NCI-H526 treated with DMSO at 0.1 percent for 48 hours (cell line): ENCODE measurements around the gene NTMT2.
"Not testable (repeated sequence)": the region's sequence is repeated elsewhere in the genome, so short reads cannot be mapped to it uniquely, and the experiment has no call there.

Experiments used
- DNase-seq: peaks from one replicate; lab custom pipeline; 2025; lab: John Stamatoyannopoulos, UW

The NTMT2 gene

DNA sequence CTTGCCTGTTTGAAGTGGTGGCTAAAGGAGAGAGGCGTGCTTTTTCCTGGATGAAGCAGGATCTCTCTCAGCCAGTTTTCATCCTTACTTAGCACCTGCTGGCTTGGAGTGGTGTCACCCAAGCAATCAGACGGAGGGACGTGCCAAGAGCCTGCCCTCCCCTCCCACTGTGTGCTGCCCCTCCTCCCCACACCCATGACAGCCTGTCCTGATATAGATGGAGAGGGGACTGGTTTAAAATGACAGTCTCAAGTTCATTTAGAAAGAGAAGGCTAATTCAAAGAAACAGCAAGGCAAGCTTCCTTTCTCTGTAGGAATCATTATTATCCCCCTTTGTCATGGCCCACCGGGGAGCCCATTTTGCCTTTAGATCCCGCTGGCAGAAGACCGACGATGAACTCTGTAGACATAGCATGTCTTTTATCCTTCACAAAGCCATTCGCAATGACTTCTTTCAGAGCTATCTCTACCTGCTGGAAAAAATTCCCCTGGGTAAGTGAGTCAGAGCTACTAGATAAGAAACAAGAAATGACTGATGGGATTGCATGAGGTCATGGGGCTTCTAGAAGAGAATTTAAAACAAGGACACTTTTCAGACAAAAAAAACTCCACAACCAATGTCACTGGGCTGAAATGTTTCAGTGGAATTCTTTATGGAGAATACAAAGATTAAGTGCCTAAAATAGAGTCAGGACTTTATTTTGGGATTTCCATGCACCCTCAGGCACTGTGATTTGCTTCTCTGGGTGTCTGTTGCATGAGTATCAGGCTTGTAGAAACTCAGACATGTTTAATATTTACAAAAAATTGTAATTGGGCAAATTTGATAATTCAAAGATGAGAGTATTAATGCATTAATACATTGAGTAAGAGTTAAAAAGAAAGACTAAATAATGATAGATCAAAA is at the start of gene NTMT2:
TSS of gene NTMT2 (plus strand) at position 190 of the 907 bp plus-strand sequence. CDS start at position 339, 149 bp downstream.
- DNase-seq: peak; percentile 83

DNA sequence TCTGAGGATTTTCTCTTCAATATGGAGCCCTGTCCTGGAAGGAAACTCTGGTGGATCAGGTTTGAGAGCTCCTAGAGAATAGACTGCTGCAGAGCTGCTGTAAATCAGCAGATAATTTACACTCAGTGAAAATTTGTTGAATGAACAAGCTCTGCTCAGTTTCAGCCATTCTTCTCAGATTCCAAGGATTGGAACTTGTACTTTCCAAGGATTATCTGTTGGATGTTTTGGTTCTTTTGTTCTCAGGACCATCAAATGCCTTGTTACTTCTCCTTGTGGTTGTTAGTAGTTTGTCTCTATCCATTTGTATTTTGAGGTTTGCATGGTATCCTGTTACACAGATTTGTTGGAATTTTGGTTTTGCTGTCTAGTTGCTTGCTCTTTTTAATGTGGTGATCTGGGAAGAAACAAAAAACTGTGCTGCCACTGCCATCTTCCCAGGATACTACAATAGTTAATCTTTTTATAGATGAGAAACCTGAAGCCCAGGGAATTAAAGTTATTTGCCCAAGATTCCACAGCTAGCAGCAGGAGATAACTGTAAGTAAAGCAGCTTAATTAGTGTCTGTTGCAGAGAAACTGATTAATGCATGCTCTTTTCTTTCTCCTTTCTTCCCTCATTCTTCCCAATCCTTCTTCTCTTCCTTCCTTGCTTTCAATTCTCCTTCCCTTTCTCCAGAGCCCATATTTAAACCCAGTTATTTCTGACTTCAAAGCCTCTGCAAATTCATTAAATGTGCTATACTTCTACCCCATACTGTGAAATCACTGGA is 49.6 kb upstream of the NTMT2 start:
- DNase-seq: no peak

DNA sequence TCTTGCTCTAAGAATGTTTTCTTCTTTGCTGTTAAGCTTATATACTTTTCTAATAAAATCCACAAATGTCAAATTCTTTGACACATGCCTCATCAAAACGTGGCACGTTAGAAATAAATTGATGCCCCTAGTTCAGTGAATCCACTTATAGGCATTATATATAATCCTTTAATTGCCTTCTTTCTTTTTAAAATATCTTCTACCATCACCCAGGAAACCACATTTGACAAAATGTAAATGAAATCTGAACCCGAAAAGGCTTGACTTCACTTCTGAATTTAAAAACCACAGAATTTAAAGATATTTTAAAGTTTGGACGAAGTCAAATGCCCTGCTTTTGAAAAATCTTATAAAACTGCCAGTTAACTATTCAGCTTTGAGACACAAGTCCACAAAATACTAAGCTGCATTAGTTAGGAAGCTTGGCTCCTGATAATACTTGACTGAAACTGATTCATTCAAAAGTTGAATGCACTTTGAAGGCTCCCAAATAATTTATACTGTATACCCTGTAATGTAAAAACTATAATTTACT is 48.9 kb upstream of the NTMT2 start:
- DNase-seq: no peak

DNA sequence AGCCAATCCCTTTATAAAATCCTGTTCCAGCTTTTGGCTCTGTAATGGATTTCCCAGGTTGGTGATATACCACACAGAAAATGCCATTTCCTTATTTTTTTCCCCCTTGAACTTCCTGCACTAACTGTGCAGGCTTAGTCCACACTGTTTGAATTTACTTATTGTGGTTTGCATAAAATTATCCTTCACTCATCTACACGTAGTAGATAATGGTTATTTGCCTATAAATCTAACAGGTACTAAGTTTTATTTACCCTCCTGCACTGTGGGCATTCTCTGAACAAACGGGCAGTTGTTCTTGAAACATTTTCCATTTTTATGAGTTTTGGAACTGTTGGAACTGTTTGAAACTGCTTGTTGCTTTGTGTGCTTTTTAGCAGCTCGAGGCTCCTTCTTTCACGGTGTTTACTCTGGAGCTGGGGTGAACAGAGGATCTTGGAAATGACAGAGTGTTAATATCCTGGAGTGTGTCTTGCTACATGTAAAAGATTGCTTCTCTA is 48.3 kb upstream of the NTMT2 start:
- peak; percentile 100 for DNase-seq

DNA sequence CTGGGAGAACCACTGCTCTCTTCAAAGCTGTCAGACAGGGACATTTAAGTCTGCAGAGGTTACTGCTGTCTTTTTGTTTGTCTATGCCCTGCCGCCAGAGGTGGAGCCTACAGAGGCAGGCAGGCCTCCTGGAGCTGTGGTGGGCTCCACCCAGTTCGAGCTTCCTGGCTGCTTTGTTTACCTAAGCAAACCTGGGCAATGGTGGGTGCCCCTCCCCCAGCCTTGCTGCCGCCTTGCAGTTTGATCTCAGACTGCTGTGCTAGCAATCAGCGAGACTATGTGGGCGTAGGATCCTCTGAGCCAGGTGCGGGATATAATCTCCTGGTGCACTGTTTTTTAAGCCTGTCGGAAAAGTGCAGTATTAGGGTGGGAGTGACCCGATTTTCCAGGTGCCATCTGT is 32.6 kb upstream of the NTMT2 start:
- DNase-seq: not testable (repeated sequence)

DNA sequence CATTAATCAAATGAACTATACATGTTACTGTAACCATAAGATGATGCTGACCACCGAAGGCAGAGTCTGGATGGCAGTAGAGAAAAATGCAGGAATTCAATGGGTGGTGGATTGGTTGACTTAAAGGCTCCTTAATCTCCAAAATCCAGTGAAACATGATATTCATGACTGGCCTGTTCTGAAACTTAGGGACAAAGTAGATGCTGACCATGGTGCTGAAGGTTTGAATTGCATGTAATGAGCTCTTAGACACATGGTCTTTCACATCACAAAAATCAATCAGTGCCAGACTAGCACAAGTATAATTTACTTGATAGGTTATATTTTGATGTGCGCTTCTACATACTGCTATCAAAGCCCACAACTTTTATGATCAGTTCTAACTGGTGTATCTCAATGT is 30.9 kb upstream of the NTMT2 start:
- DNase-seq: no peak

DNA sequence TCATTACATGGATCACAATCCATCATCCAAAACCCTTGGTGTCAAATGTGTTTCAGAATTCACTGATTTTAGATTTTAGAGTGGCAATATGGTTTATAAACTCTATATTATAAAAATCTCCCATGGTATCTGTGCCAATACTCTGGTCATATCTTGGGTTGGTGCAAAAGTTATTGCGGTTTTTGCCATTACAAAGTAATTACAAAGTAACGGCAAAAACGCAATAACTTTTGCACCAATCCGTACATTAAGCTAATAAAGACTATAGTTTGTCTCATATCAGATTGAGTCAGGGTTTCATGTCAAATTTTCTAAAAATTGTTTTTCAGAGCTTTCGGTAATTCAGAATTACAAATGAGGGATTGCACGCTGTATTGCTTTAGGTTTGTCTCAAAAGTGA is 23.4 kb upstream of the NTMT2 start:
- DNase-seq: no peak

DNA sequence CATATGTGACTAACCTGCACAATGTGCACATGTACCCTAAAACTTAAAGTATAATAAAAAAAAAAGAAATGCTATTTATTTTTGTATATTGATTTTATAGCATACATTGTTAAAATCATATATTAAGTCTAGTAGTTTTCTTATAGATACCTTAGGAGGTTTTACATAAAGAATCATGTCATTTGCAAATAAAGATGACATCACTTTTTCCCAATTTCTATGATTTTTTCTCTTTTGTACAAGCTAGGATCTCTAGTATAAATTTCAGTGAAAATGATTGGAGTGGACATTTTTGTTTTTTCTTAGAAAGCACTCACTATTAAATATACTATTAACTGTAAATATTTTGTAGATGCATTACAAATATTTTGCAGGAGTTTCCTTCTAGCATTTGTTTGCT is 20.5 kb upstream of the NTMT2 start:
- DNase-seq: no peak

DNA sequence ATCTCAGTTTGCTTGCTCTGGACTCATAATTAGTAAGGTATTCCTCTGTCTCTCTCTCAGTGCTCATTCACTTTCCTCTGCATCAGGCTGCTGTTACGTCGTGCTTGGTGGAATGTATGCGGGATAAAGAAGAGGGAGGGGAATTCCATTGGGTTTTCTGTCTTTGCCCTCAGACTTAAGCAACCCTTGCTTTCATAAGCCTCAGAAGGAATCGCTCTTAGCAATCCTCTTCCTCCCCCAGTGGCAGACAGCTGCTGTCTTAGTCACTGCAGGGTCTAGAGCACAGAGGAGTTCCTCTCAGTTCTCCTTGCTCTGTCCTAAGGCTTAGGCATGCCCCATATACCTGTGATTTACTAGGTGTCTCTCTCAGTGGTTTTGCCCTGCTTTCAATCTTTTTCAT is 19.1 kb upstream of the NTMT2 start:
- DNase-seq: no peak

DNA sequence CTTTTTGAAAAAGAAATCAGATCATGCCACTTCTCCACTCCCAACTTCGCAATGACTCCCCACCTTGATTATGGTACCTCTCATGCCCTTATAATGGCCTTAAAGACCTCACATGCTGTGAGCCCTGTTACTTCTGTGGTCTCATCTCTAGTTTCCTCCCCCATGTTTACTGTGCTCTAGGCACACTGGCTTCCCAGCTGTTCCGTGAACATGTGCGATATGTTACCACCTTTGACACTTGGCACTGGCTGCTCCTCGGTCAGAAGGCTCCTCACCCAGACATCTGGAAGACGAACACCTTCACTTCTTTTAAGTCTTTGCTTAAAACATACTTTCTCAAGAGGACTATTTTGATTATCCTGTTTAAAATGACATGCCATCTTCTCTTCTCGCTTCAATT is 14.3 kb upstream of the NTMT2 start:
- no peak for DNase-seq

DNA sequence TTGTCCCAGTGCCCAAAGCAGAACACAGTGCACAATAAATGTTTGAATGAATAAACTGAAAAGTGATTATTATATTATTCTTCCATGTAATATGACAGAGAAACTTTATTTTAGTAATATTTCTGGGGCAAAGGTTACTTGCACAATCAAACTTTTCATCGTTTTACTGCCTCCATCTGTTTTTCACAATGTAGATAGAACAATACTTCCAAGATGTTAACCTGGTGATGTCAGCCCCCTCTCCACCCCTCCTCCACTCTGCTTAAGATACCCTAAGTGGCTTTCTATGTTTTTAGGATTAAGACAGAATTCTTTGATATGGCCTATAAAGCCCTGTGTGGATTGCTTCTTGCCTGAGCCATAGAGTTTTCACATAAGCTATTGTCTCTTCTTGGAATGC is 13.8 kb upstream of the NTMT2 start:
- no peak for DNase-seq

DNA sequence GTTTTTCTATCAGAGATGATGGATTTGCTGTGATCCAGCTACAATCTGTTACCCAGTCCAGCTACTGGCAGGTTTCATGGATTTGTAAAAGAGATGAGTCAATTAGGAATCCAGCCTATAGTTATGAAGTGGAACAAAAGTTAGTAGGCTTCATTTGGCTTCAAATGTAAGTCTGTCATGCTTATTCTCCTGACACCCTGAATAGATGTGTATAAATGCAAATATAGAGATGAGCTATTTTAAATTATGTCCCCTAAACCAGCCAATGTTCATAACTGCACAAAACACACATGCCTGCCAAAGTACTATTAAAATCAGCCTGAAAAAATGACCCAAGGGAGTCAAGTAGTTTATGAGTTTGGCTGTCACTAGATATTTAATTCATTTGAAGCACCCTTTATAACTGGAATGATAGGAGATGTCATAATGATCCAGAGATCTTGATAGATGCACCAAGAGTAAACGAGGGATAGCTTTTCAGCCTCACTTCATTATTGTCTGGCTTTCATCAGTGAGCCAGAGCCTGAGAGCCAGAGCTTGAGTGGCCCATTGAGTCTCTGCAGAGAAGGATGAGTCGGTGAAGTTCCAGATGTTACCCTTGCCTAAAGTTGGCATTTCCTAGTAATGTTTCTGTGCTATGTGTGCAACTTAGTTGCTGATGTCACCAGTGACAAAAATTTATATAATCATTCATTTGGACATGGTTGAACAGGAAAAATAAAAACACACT is 11.8 kb upstream of the NTMT2 start:
- DNase-seq: no peak

DNA sequence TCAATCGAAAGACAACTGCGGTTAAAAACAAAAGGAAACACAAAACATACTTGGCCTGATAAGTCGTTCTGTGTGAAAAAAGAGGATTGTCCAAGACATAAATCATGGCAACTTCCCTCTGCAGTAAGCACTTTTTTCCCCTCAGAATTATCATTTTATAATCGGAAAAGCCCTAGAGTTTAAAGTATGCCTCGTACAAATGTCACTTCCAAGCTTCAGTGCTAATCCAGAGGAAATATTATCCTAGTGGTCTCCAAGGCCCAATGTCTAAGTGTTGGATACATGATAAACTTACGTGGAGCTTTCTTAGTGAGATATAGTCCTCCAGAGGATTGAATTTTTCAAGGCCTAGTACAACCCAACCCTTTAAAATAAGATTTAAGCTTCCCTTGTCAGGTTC is 11.2 kb upstream of the NTMT2 start:
- no peak for DNase-seq

DNA sequence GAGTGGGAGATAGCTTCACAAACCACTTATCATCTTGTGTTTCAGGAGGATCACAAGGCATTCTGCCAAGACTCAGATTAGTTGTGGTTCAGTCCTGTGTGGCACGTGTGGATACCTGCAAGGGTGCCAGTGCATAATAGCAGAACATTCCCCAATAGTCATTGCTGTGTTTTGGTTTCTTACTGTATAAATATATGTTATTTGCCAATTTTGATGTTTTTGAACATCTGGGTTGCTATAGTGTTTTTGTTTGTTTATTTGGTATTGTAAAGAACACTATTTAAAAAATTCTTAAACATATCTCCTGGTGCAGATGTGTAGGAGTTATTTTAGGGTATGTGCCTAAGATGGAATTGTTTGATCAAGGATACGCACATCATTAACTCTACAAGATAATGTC is 5.4 kb upstream of the NTMT2 start:
- DNase-seq: no peak

DNA sequence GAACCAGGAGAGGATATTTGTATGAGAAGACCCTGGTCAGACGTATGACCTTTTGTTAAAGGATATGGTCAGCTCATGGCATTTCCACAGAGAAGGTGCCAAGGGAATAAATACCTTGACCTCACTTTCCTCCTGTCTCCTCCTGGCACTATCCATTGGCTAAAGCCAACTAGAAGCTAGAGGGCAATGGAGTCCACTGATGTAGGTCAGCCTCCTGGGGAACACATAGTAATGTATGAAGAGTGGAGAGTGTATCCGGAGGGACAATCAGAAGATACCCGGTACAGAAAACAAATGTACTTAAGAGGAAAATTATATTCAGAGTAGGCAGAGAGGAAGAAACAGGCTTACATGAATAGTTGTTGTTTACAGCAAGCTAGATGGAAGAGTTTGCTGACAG is 698 bp upstream of the NTMT2 start:
- peak; percentile 52 for DNase-seq

DNA sequence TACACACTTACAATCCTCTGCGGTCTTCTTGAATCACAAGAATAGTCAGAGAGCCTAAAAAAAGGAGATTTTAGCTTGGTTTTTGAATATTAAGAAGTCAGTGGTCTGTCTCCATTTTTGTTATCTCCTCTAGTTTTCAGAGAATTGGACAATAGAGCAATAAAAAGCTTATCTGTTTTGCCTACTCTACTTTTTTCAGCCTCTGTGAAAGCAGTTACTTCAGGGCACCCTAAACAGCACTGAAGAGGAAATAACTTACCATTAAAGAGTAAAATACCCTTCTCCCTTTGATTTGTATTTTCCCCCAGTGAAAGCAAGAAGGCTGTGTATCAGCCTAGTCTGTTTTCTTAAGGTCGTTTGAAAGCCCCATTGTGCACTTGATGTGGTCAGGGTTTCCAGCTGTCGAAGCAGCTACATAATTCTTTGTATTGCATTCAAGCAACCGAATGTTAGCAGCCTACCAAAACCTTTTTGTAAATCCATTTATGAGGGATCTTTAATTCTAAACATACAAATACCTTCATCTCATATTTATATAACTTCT is 1.0 kb downstream of the NTMT2 start:
- DNase-seq: no peak

DNA sequence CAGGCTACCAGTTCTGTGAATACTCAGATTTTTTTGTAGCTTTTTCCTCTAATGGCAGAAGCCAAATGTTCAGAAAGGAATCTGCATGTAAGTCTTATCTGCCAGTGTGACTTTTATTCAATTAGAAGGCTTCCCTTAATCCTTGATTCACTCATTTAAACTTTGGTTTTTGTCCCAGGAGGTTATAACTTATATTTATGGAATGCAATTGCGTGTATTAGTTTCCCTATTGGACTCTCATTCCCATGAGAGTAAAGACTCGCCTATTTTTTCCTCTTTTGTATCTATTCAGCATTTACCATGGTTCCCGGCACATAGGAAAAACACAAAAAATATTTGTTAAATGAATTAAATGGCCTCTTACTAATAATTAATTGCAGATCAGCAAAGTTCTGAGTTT is 3.5 kb downstream of the NTMT2 start:
- no peak for DNase-seq

DNA sequence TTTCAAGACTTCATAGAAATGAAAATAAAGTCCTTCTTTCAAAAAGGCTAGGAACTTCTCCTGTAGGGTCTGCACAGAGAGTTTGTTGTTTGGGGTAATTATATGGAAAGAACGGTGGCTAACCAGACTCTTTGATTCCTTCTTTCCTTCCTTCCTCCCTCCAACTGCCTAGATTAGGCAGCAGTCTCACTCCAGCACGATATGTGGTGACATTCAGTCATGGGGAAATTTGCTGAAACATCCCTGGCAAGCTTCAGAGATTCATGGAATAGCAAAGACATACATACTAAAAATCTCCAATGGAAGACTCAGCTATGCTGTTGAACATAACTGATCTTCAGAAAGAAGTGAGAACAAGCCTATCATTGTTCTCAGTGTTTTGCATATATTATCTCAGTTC is 4.3 kb downstream of the NTMT2 start:
- peak; percentile 33 for DNase-seq

DNA sequence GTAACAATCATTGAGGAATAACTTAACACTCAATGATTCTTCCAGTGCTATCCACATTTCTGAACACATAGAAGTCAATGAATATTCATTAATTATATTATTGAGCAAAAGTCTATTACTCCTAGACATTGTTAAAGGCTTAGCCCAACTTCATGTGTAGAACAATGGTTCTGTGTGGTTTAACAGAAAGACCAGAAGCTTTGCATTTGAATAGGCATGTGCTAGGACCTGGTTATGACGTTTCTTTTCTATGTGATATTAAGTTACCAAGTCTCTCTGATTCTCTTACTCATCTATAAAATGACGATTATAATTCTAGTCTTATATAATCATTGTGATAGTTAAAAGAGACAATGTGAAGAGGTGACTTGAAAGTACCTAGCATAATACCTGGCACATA is 5.2 kb downstream of the NTMT2 start:
- DNase-seq: peak; percentile 19

DNA sequence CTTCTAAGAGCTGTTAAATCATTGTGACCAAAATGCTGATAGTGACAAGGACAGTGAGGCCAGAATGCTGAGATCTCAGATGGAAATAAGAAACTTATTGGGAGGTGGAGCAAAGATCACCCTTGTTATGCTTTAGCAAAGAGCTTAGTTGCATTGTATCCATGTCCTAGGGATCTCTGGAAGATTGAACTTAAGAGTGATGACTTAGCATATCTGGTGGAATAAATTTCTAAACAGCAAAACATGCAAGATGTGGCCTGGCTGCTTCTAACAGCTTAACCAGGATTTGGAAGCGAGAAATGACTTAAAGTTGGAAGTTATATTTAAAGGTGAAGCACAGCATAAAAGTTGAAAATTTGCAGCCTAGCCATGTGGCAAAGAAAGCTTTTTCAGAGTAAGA is 7.7 kb downstream of the NTMT2 start:
- no peak for DNase-seq

DNA sequence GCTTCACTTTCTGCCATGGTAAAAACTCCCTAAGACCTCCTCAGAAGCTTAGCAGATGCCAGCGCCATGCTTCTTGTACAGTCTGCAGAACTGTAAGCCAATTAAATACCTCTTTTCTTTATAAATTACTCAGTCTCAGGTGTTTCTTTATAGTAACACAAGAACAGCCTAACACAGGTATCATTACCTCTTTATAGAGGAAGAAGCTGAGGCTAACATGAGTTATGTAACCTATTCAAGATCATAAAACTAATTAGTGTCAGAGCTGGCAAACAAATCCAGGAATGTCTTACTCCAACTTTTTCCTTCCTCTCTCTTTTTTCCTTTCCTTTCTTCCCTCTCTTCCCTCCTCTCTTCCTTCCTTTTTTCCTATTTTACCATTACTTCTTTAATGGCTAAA is 9.3 kb downstream of the NTMT2 start:
- no peak for DNase-seq

DNA sequence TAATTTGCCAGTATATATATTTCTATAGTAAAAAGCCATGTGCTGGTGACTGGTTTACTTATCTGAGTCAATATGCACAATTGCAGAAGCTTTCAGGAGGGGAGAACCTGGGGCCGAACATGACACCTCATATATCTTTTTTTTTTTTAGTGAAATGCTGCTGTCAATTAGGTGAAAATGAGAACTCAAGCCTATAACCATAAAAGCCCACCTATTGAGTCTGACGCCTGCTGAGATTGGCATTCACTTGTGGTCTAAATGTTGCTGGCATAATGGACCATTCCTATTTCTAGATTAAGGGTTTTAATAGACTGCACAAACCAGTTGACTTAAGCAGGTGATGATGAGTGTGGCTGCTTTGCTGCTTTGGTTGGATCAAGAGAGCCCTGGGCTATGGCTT is 10.8 kb downstream of the NTMT2 start:
- DNase-seq: no peak
